Prostate gland (tissue), 2 donors: ENCODE results near the gene SOX18.

ENCODE experiments used
- CTCF ChIP-seq, 4 experiments: fragments of 200-600 bp in 2 of 4; fragments of 450-650 bp in 2 of 4; sonication (generic) in 2 of 4; IDR thresholded peaks; 1 replicate in 3 of 4; 2 replicates in 1 of 4; pipeline ENCODE4 v1.5.1; 2016 to 2019; ENCODE audit warnings: antibody characterized with exemption in 4 of 4, mild to moderate bottlenecking in 2 of 4, moderate library complexity in 2 of 4
- POLR2A ChIP-seq: fragments of 450-650 bp; IDR thresholded peaks from one replicate; pipeline ENCODE4 v1.6.1; 2016; ENCODE audit warnings: antibody characterized with exemption, mild to moderate bottlenecking
- POLR2AphosphoS5 ChIP-seq: sonication (generic); formaldehyde crosslinking; IDR thresholded peaks from one replicate; pipeline ENCODE4 v1.6.1; 2017; ENCODE audit warnings: antibody characterized with exemption

GRCh38 chr20:64072498-64073063 lies 23.1 kb upstream of the SOX18 start:
- no peak for TF ChIP-seq CTCF (IDR thresholded peaks at IDR 0.05)
- no peak for TF ChIP-seq POLR2AphosphoS5
- no peak for TF ChIP-seq POLR2A
